Epithelial cell of esophagus (primary cell): ENCODE results near the gene UBR1.
"Not testable (repeated sequence)": the region's sequence is repeated elsewhere in the genome, so short reads cannot be mapped to it uniquely, and the experiment has no call there.

ENCODE experiments used
- DNase-seq: peaks from one replicate; pipeline ENCODE4 v3.0.0; 2010; ENCODE audit warnings: low read depth
- H3K4me3 ChIP-seq: 2 replicates; pipeline ENCODE4 v1.5.1; 2011; ENCODE audit warnings: mild to moderate bottlenecking, low read length, control low read depth
- CTCF ChIP-seq: IDR thresholded peaks from 2 replicates; pipeline ENCODE4 v1.5.1; 2011; ENCODE audit warnings: low read depth, mild to moderate bottlenecking, low read length, control low read depth, inconsistent platforms; ENCODE audit not compliant: insufficient read depth; ENCODE audit errors: missing control alignments

Gene UBR1

GRCh38 chr15:42914728-42915497, 190.9 kb downstream of the UBR1 start:
- no peak overlapping the region for H3K4me3 ChIP-seq
- DNase-seq, result no peak
- no peak for TF ChIP-seq CTCF

GRCh38 chr15:42911058-42911592, 194.7 kb downstream of the UBR1 start:
- TF ChIP-seq CTCF, result no peak
- no peak overlapping the region for H3K4me3 ChIP-seq
- peak; percentile 27 for DNase-seq

- DNase-seq, result peak; percentile 47
- H3K4me3 ChIP-seq, result no peak overlapping the region
- TF ChIP-seq CTCF, result no peak
Measured at GRCh38 chr15:42908538-42908937, 197.3 kb downstream of the UBR1 start.

GRCh38 chr15:42903388-42904324, 202.2 kb downstream of the UBR1 start:
- no peak for TF ChIP-seq CTCF
- DNase-seq, result no peak
- no peak overlapping the region for H3K4me3 ChIP-seq

GRCh38 chr15:42893911-42894310, 211.9 kb downstream of the UBR1 start:
- not testable (repeated sequence) for DNase-seq, H3K4me3 ChIP-seq
